HL-60/S4 treated with retinoic acid at 250 ng/mL for 4 days and 3 days (cell line): ENCODE results near the gene ANO1.
"Not testable (repeated sequence)": the region's sequence is repeated elsewhere in the genome, so short reads cannot be mapped to it uniquely, and the experiment has no call there.

ENCODE experiments used
- in situ Hi-C: fragments of 300-500 bp; cut with MboI; formaldehyde crosslinking; loops from 2 replicates; pipeline ENCODE4 v1.7.0; 2022; ENCODE audit warnings: low sequenced_read_pairs

ANO1 gene

GRCh38 chr11:70078095-70078780 is at the start of gene ANO1:
TSS of gene ANO1 (plus strand) at chr11:70078317. CDS start at chr11:70078607, 290 bp downstream.
- in situ Hi-C loops, result no loop called here

GRCh38 chr11:70029115-70029860 is 48.8 kb upstream of the ANO1 start:
- in situ Hi-C loops, result no loop called here

- in situ Hi-C loops, result no loop called here
Measured at GRCh38 chr11:70029861-70030380, 48.2 kb upstream of the ANO1 start.

- in situ Hi-C loops, result no loop called here
Measured at GRCh38 chr11:70030412-70030811, 47.7 kb upstream of the ANO1 start.

GRCh38 chr11:70031631-70032469 is 46.3 kb upstream of the ANO1 start:
- in situ Hi-C loops, result no loop called here

- in situ Hi-C loops, result no loop called here
Measured at GRCh38 chr11:70032470-70032795, 45.7 kb upstream of the ANO1 start.

GRCh38 chr11:70032943-70033710 is 45.0 kb upstream of the ANO1 start:
- in situ Hi-C loops, result no loop called here

GRCh38 chr11:70033711-70034070 is 44.4 kb upstream of the ANO1 start:
- in situ Hi-C loops, result no loop called here

- in situ Hi-C loops, result no loop called here
Measured at GRCh38 chr11:70034740-70035365, 43.3 kb upstream of the ANO1 start.

- in situ Hi-C loops, result not testable (repeated sequence)
Measured at GRCh38 chr11:70035665-70036064, 42.5 kb upstream of the ANO1 start.

- in situ Hi-C loops, result no loop called here
Measured at GRCh38 chr11:70036971-70037882, 40.9 kb upstream of the ANO1 start.

- in situ Hi-C loops, result no loop called here
Measured at GRCh38 chr11:70038034-70038834, 39.9 kb upstream of the ANO1 start.

- in situ Hi-C loops, result no loop called here
Measured at GRCh38 chr11:70040452-70040851, 37.7 kb upstream of the ANO1 start.

- in situ Hi-C loops, result no loop called here
Measured at GRCh38 chr11:70040869-70041501, 37.1 kb upstream of the ANO1 start.

- in situ Hi-C loops, result no loop called here
Measured at GRCh38 chr11:70043482-70043881, 34.6 kb upstream of the ANO1 start.

GRCh38 chr11:70046089-70046488 is 32.0 kb upstream of the ANO1 start:
- in situ Hi-C loops, result no loop called here

GRCh38 chr11:70048279-70049024 is 29.7 kb upstream of the ANO1 start:
- in situ Hi-C loops, result no loop called here
